BJ (cell line): ENCODE measurements around the gene ATG4C. TPM values are rescaled to one million over a fixed set of nuclear protein-coding genes. Genes with fewer than 3 reads are reported as not detected.

ENCODE experiments used
- CTCF ChIA-PET: fragments of 350-600 bp; formaldehyde crosslinking; extraction: SDS; loops from one replicate; lab custom pipeline; 2021; ENCODE audit warnings: antibody characterized with exemption, inconsistent platforms; lab: Yijun Ruan, JAX
- POLR2A ChIA-PET: fragments of 300-600 bp; sonication (Branson Sonifier 250); formaldehyde crosslinking; extraction: SDS; loops from one replicate; lab custom pipeline; 2021; ENCODE audit warnings: antibody characterized with exemption; lab: Charles Lee
- DNase-seq: peaks from one replicate; pipeline ENCODE4 v3.0.0-alpha.2; 2011; ENCODE audit warnings: low read depth
- H3K27me3 ChIP-seq: 2 replicates; pipeline ENCODE4 v1.6.0; 2011; ENCODE audit warnings: low read length; ENCODE audit not compliant: control insufficient read depth, insufficient read depth
- H3K36me3 ChIP-seq: 2 replicates; pipeline ENCODE4 v1.5.1; 2011; ENCODE audit warnings: low read length; ENCODE audit not compliant: control insufficient read depth, insufficient read depth
- H3K4me3 ChIP-seq: 2 replicates; pipeline ENCODE4 v1.5.1; 2011; ENCODE audit warnings: low read depth, mild to moderate bottlenecking, control low read depth, low read length
- polyA plus RNA-seq: library from polyadenylated mRNA; depleted of rRNA; stranded (reverse); fragments of >200 nt; gene quantifications from 2 replicates; pipeline ENCODE4 v1.2.3, GENCODE V29; 2011
- TF ChIP-seq, protein P1 (sequence below): IDR thresholded peaks from 2 replicates; pipeline ENCODE4 v1.5.1; 2011; ENCODE audit warnings: low read depth, mild to moderate bottlenecking, control low read depth, inconsistent platforms, low read length, moderate library complexity; ENCODE audit not compliant: insufficient read depth

Gene ATG4C
- polyA plus RNA-seq, 1 experiment = 2.2 TPM

DNA sequence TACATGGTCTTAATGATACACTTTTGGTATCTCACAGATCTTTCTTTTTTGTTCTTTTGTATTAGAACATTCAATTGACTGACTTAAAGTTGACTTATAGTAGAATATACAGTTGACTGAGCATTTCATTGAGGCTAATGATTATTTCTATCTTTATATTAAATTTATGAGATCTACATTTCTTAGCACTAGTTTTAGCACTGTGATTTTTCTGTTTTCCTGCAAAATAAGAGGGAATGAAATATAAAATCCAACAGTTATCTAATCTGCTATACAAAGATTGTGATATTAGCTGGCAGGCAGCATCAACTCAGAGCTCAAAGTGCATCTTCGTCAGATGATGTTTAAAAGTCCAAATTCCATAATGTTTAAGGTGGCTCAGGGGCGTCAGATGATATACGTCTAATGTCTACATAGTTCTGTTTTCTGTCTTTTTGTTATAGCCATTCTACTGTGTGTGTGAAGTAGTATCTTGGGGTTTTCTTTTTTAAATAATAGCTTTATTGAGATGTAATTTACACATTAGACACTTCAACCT, 85.4 kb downstream of the ATG4C start:
- ChIA-PET CTCF (no interaction called here), POLR2A (no interaction called here)
- H3K4me3 ChIP-seq = no peak overlapping the region
- H3K27me3 ChIP-seq = no peaks in the 10 kb centered on the region
- TF ChIP-seq, protein P1, sequence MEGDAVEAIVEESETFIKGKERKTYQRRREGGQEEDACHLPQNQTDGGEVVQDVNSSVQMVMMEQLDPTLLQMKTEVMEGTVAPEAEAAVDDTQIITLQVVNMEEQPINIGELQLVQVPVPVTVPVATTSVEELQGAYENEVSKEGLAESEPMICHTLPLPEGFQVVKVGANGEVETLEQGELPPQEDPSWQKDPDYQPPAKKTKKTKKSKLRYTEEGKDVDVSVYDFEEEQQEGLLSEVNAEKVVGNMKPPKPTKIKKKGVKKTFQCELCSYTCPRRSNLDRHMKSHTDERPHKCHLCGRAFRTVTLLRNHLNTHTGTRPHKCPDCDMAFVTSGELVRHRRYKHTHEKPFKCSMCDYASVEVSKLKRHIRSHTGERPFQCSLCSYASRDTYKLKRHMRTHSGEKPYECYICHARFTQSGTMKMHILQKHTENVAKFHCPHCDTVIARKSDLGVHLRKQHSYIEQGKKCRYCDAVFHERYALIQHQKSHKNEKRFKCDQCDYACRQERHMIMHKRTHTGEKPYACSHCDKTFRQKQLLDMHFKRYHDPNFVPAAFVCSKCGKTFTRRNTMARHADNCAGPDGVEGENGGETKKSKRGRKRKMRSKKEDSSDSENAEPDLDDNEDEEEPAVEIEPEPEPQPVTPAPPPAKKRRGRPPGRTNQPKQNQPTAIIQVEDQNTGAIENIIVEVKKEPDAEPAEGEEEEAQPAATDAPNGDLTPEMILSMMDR = no peak
- H3K36me3 ChIP-seq = no peaks in the 10 kb centered on the region
- no peak for DNase-seq

DNA sequence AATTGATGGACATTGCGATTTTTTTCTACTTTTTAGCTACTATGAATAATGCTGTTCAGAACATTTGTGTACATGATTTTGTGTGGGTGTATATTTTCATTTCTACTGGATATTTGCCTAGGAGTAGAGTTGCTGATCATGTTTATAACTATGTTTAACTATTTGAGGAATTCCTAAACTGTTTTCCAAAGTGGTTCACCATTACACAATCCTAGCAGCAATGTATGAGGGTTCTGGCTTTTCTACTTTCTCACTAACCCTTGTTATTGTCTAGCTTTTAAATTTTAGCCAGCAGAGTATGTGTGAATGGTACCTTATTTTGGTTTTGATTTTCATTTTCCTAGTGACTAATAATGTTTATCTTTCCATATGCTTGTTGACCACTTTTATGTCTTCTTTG, 86.2 kb downstream of the ATG4C start:
- no peaks in the 10 kb centered on the region for H3K36me3 ChIP-seq
- peak; percentile 5 for DNase-seq
- H3K27me3 ChIP-seq = no peaks in the 10 kb centered on the region
- TF ChIP-seq, protein P1 = no peak
- CTCF ChIA-PET = no interaction called here
- POLR2A ChIA-PET = interaction anchor here (0.7 kb wide), 1 partner anchor 476 kb away, joined by 4 read pairs; no protein-coding TSS in a partner anchor
- no peak overlapping the region for H3K4me3 ChIP-seq

- DNase-seq = no peak
- CTCF ChIA-PET = no interaction called here
- TF ChIP-seq, protein P1 = no peak
- H3K4me3 ChIP-seq = no peak overlapping the region
- POLR2A ChIA-PET = no interaction called here
- no peaks in the 10 kb centered on the region for H3K36me3 ChIP-seq
- no peaks in the 10 kb centered on the region for H3K27me3 ChIP-seq
Observed at GRCh38 chr1:62875676-62876075, 91.7 kb downstream of the ATG4C start.

DNA sequence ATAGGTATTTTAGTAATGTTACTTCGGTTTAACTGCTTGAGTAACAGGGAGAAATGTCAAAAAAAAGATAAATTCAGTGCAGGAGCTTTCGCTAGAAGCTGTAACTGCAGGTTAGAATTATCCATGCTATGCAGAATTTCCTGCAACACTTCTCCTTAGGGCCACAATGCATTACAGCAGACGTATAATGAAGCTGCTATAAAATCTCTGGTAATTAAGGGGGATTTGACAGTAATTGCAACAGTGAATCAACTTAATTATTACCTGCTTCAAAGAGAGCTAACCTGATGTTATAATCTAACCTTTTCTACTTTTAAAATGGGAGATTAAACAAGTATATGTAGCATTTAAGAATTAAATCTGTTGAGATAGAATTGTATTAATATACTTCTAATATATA, 92.6 kb downstream of the ATG4C start:
- Histone ChIP-seq H3K27me3 (no peaks in the 10 kb centered on the region), H3K36me3 (no peaks in the 10 kb centered on the region), H3K4me3 (no peak overlapping the region)
- TF ChIP-seq, protein P1 = no peak
- POLR2A ChIA-PET = no interaction called here
- no peak for DNase-seq
- CTCF ChIA-PET = interaction anchor here (0.7 kb wide), 1 partner anchor 12 kb away, joined by 4 read pairs; no protein-coding TSS in a partner anchor

DNA sequence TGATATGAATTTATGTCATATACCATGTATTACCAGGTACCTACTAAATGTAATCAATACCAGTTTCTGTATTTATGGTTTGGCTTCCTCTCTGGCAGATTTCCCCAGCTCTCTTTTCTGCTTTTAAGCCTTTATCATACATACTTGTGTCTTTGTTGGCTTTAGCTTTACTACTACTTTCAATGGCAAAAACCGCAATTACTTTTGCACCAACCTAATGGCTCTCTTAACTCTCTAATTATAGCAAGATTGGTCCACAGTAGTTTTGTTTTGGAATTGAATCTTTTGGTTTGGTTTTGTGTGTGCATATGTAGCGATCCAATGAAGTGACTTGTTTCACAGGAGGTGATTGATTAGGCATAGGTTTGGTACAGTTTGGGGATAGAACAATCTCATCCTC, 93.6 kb downstream of the ATG4C start:
- Histone ChIP-seq H3K27me3 (no peaks in the 10 kb centered on the region), H3K36me3 (no peaks in the 10 kb centered on the region), H3K4me3 (no peak overlapping the region)
- POLR2A ChIA-PET = no interaction called here
- CTCF ChIA-PET = no interaction called here
- TF ChIP-seq, protein P1 = no peak
- no peak for DNase-seq
